ENCODE measurements around the gene GPR179.

- TF ChIP-seq POLR2AphosphoS5 (IDR thresholded peaks at IDR 0.05; ENCODE audit: insufficient read depth, low read depth, low read length) (no peak), CTCF (IDR thresholded peaks at IDR 0.05; ENCODE audit: extremely low read depth in 1 of 2, insufficient read depth in 1 of 2, low read depth in 1 of 2, low read length in 2 of 2) (no peak), EZH2 (IDR thresholded peaks at IDR 0.05; ENCODE audit: borderline replicate concordance, low read depth, low read length, severe bottlenecking) (no peak), MAX (IDR thresholded peaks at IDR 0.05; ENCODE audit: insufficient read depth, insufficient read length) (no peak)
These were observed 14.5 kb downstream of the GPR179 start for GRCh38 chr17:38329284-38329683.

Measured in endothelial cell of umbilical vein (primary cell).